Calu3 (cell line): ENCODE data around the gene CBY1. TPM values are rescaled to one million over a fixed set of nuclear protein-coding genes. Genes with fewer than 3 reads are reported as not detected.
"Not testable (repeated sequence)": the region's sequence is repeated elsewhere in the genome, so short reads cannot be mapped to it uniquely, and the experiment has no call there.

Experiments used
- BruUV-seq: library from RNA; stranded (reverse); fragments of 400-500 nt; replicated peaks from 2 replicates; lab custom pipeline; 2021; lab: Mats Ljungman, UMichigan
- CTCF ChIA-PET: fragments of 300-600 bp; sonication (Branson Sonifier 250); formaldehyde crosslinking; loops from one replicate; lab custom pipeline; 2022; ENCODE audit warnings: antibody characterized with exemption; lab: Charles Lee
- DNase-seq: peaks from one replicate; pipeline ENCODE4 v3.0.0; 2022
- H3K27ac Mint-ChIP-seq: one replicate; pipeline ENCODE4 v1.8.0; 2022; ENCODE audit warnings: mixed read lengths; ENCODE audit not compliant: unreplicated experiment
- H3K27me3 Mint-ChIP-seq: one replicate; pipeline ENCODE4 v1.8.0; 2022; ENCODE audit warnings: mixed read lengths; ENCODE audit not compliant: unreplicated experiment
- H3K36me3 Mint-ChIP-seq: one replicate; pipeline ENCODE4 v1.8.0; 2022; ENCODE audit warnings: mild to moderate bottlenecking, moderate library complexity, mixed read lengths; ENCODE audit not compliant: insufficient read depth, unreplicated experiment
- H3K4me1 Mint-ChIP-seq: one replicate; pipeline ENCODE4 v1.8.0; 2022; ENCODE audit warnings: mild to moderate bottlenecking, low read depth, mixed read lengths; ENCODE audit not compliant: unreplicated experiment
- H3K4me3 Mint-ChIP-seq: one replicate; pipeline ENCODE4 v1.8.0; 2022; ENCODE audit warnings: mild to moderate bottlenecking, low read depth, moderate library complexity, mixed read lengths; ENCODE audit not compliant: unreplicated experiment
- H3K9me3 Mint-ChIP-seq: one replicate; pipeline ENCODE4 v1.8.0; 2022; ENCODE audit warnings: low read depth, mixed read lengths; ENCODE audit not compliant: unreplicated experiment
- CTCF ChIP-seq: fragments of 200-600 bp; IDR thresholded peaks from one replicate; pipeline ENCODE4 v1.8.0; 2022; ENCODE audit warnings: antibody characterized with exemption; ENCODE audit not compliant: unreplicated experiment
- intact Hi-C: fragments of 100-400 bp; cut with micrococcal nuclease; formaldehyde crosslinking; loops from one replicate; pipeline ENCODE4 v1.10.0; 2022; ENCODE audit not compliant: unreplicated experiment
- total RNA-seq: library from RNA; stranded (reverse); gene quantifications from 2 replicates; pipeline ENCODE4 v1.2.3, GENCODE V29; 2022

Gene CBY1
- total RNA-seq, 1 experiment from 2014 or later, result 40.9 TPM

GRCh38 chr22:38611559-38611958 lies 44.9 kb upstream of the CBY1 start:
- Mint-ChIP-seq H3K36me3 (peaks cover 16% of the 10 kb centered on the region), H3K4me1 (peaks cover 2% of the 10 kb centered on the region), H3K4me3 (no peak overlapping the region), H3K9me3 (no peaks in the 10 kb centered on the region), H3K27me3 (no peaks in the 10 kb centered on the region), H3K27ac (no peak overlapping the region)
- CTCF ChIA-PET, result no interaction called here
- no peak for TF ChIP-seq CTCF
- BruUV-seq, result no TSS peak
- intact Hi-C loops, result no loop called here
- DNase-seq, result no peak

GRCh38 chr22:38612217-38613006 lies 44.0 kb upstream of the CBY1 start:
- BruUV-seq, result no TSS peak
- Mint-ChIP-seq H3K36me3 (peaks cover 13% of the 10 kb centered on the region), H3K9me3 (no peaks in the 10 kb centered on the region), H3K4me3 (no peak overlapping the region), H3K27me3 (no peaks in the 10 kb centered on the region), H3K4me1 (no peaks in the 10 kb centered on the region), H3K27ac (no peak overlapping the region)
- CTCF ChIA-PET, result interaction anchor here (0.6 kb wide), 1 partner anchor 112 kb away, joined by 3 read pairs; no protein-coding TSS in a partner anchor
- intact Hi-C loops, result no loop called here
- TF ChIP-seq CTCF, result no peak
- DNase-seq, result no peak

DNA sequence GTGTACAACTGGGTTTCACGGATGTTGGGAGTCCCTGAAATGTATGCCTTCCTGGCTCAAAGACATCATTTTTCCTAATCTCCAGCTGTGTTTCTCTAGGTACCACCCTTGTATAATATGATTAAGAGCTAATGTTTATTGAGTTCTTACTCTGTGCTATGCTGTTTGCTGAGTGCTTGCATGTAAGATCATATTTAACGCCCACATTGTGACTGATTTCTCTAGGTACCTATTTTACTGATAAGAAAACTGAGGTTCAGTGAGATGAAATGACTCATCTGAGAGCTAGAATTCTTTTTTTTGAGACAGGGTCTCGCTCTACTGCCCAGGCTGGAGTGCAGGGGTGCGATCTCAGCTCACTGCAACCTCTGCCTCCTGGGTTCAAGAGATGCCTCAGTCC lies 42.9 kb upstream of the CBY1 start:
- Mint-ChIP-seq H3K4me1 (no peaks in the 10 kb centered on the region), H3K9me3 (peaks cover 4% of the 10 kb centered on the region), H3K4me3 (no peak overlapping the region), H3K27ac (no peak overlapping the region), H3K27me3 (no peaks in the 10 kb centered on the region), H3K36me3 (peaks cover 22% of the 10 kb centered on the region)
- BruUV-seq, result no TSS peak
- CTCF ChIA-PET, result interaction anchor here (0.6 kb wide), 1 partner anchor 97 kb away, joined by 4 read pairs; no protein-coding TSS in a partner anchor
- DNase-seq, result no peak
- no peak for TF ChIP-seq CTCF
- intact Hi-C loops, result no loop called here

GRCh38 chr22:38614332-38615063 lies 41.9 kb upstream of the CBY1 start:
- H3K9me3 Mint-ChIP-seq, result peaks cover 4% of the 10 kb centered on the region
- DNase-seq, result no peak
- intact Hi-C loops, result no loop called here
- no peak overlapping the region for H3K4me3 Mint-ChIP-seq
- H3K27me3 Mint-ChIP-seq, result no peaks in the 10 kb centered on the region
- peaks cover 24% of the 10 kb centered on the region for H3K36me3 Mint-ChIP-seq
- H3K4me1 Mint-ChIP-seq, result no peaks in the 10 kb centered on the region
- BruUV-seq, result no TSS peak
- CTCF ChIA-PET, result no interaction called here
- no peak overlapping the region for H3K27ac Mint-ChIP-seq
- TF ChIP-seq CTCF, result no peak

GRCh38 chr22:38615064-38615405 lies 41.4 kb upstream of the CBY1 start:
- H3K27ac Mint-ChIP-seq, H3K4me1 Mint-ChIP-seq, CTCF ChIA-PET, intact Hi-C loops, BruUV-seq, DNase-seq, H3K27me3 Mint-ChIP-seq, H3K4me3 Mint-ChIP-seq, H3K9me3 Mint-ChIP-seq: not testable (repeated sequence)
- peaks cover 27% of the 10 kb centered on the region for H3K36me3 Mint-ChIP-seq
